Measurements from ENCODE around the gene GRID2. TPM values are rescaled to one million over a fixed set of nuclear protein-coding genes. Genes with fewer than 3 reads are reported as not detected.

The GRID2 gene
- total RNA-seq, 1 experiment from 2014 or later, result not detected

GRCh38 chr4:92629302-92629701 lies 325.5 kb downstream of the GRID2 start:
- no peak for DNase-seq (ENCODE audit: unreplicated experiment)
- TF ChIP-seq CTCF (IDR thresholded peaks at IDR 0.05; ENCODE audit: unreplicated experiment), result no peak
- Mint-ChIP-seq H3K4me3 (ENCODE audit: unreplicated experiment) (no peak overlapping the region), H3K9me3 (ENCODE audit: unreplicated experiment) (peaks cover 14% of the 10 kb centered on the region), H3K36me3 (ENCODE audit: insufficient read depth, unreplicated experiment) (no peaks in the 10 kb centered on the region), H3K27me3 (ENCODE audit: insufficient read depth, unreplicated experiment) (no peaks in the 10 kb centered on the region), H3K4me1 (ENCODE audit: insufficient read depth, unreplicated experiment) (no peaks in the 10 kb centered on the region), H3K27ac (ENCODE audit: low read depth, unreplicated experiment) (no peak overlapping the region)
- ChIA-PET POLR2A (interaction anchor here (0.8 kb wide), 1 partner anchor 9 kb away, joined by 3 read pairs; no protein-coding TSS in a partner anchor), CTCF (interaction anchor here (0.6 kb wide), 1 partner anchor 13 kb away, joined by 5 read pairs; no protein-coding TSS in a partner anchor)
- BruUV-seq (replicated peaks), result no TSS peak
- intact Hi-C loops (cut with micrococcal nuclease), result no loop called here

- BruUV-seq (replicated peaks), result no TSS peak
- no peaks in the 10 kb centered on the region for H3K27me3 Mint-ChIP-seq (ENCODE audit: insufficient read depth, unreplicated experiment)
- ChIA-PET POLR2A (no interaction called here), CTCF (no interaction called here)
- H3K4me1 Mint-ChIP-seq (ENCODE audit: insufficient read depth, unreplicated experiment), result peaks cover 6% of the 10 kb centered on the region
- no peak overlapping the region for H3K4me3 Mint-ChIP-seq (ENCODE audit: unreplicated experiment)
- H3K36me3 Mint-ChIP-seq (ENCODE audit: insufficient read depth, unreplicated experiment), result no peaks in the 10 kb centered on the region
- no peak for DNase-seq (ENCODE audit: unreplicated experiment)
- no peak overlapping the region for H3K27ac Mint-ChIP-seq (ENCODE audit: low read depth, unreplicated experiment)
- intact Hi-C loops (cut with micrococcal nuclease), result no loop called here
- no peak for TF ChIP-seq CTCF (IDR thresholded peaks at IDR 0.05; ENCODE audit: unreplicated experiment)
- H3K9me3 Mint-ChIP-seq (ENCODE audit: unreplicated experiment), result no peaks in the 10 kb centered on the region
These were observed 331.1 kb downstream of the GRID2 start for GRCh38 chr4:92634882-92635281.

DNA sequence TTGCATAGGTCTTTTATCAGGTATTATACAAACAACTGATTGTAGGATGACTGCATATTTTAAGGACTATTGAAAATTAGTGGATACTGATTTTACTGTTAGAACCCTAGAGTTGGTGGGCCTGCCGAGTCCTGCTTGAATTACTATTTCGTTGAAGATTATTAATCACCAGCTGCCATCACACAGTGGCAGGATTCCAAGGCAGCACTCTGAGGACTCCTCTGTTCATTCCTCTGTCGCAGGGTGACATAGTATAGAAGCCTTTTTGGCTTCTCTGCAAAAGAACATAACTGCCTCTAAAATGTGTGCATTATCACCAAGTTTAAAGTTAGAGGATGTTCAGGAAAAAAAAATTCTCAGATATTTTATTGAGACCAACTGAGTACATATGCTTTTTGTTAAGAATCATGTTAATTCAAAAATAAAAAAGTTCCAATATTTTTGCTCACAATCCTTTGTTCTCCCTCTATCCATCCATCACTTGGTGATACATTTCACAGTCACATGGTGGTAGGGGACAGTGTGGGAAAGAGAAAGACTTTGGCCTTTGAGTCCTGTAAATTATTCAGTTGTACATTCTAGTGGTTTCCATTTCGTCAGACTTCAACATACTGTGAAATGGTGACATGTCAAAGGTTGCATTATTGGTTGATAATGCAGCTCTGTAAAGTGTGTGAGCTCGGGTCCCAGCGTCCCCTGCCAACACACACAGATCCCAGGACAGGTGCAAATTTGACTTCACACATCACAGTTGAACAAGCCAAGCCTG lies 332.5 kb downstream of the GRID2 start:
- ChIA-PET POLR2A (no interaction called here), CTCF (interaction anchor here (1.5 kb wide), 1 partner anchor 16 kb away, joined by 4 read pairs; no protein-coding TSS in a partner anchor)
- Mint-ChIP-seq H3K27me3 (ENCODE audit: insufficient read depth, unreplicated experiment) (no peaks in the 10 kb centered on the region), H3K4me3 (ENCODE audit: unreplicated experiment) (no peak overlapping the region), H3K9me3 (ENCODE audit: unreplicated experiment) (no peaks in the 10 kb centered on the region), H3K4me1 (ENCODE audit: insufficient read depth, unreplicated experiment) (peaks cover 6% of the 10 kb centered on the region), H3K36me3 (ENCODE audit: insufficient read depth, unreplicated experiment) (no peaks in the 10 kb centered on the region), H3K27ac (ENCODE audit: low read depth, unreplicated experiment) (no peak overlapping the region)
- no peak for DNase-seq (ENCODE audit: unreplicated experiment)
- no peak for TF ChIP-seq CTCF (IDR thresholded peaks at IDR 0.05; ENCODE audit: unreplicated experiment)
- no TSS peak for BruUV-seq (replicated peaks)
- intact Hi-C loops (cut with micrococcal nuclease), result no loop called here

DNA sequence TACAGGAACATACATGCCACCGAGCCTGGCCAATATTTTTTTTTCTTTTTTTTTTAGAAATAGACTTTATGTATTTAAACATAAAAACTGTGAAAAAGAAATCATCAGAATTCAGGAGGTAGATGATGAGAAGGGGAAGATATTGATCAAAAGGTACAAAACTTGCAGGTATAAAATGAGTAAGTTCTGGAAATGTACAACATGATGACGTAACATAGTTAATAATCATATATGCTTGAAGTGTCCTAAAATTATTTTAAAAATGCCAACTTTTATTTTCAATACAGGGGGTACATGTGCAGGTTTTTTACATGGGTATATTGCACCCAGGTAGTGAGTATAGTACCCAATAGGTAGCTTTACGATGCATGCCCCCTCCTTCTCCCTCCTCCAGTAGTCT lies 337.6 kb downstream of the GRID2 start:
- intact Hi-C loops (cut with micrococcal nuclease), result no loop called here

More for the DNA sequence above, 337.6 kb downstream of the GRID2 start:
- H3K27ac Mint-ChIP-seq (ENCODE audit: low read depth, unreplicated experiment), result no peak overlapping the region
- ChIA-PET POLR2A (no interaction called here), CTCF (no interaction called here)
- no peaks in the 10 kb centered on the region for H3K4me1 Mint-ChIP-seq (ENCODE audit: insufficient read depth, unreplicated experiment)
- no peak for TF ChIP-seq CTCF (IDR thresholded peaks at IDR 0.05; ENCODE audit: unreplicated experiment)
- no peaks in the 10 kb centered on the region for H3K27me3 Mint-ChIP-seq (ENCODE audit: insufficient read depth, unreplicated experiment)
- no peaks in the 10 kb centered on the region for H3K36me3 Mint-ChIP-seq (ENCODE audit: insufficient read depth, unreplicated experiment)
- DNase-seq (ENCODE audit: unreplicated experiment), result no peak
- peaks cover 7% of the 10 kb centered on the region for H3K9me3 Mint-ChIP-seq (ENCODE audit: unreplicated experiment)
- H3K4me3 Mint-ChIP-seq (ENCODE audit: unreplicated experiment), result no peak overlapping the region
- no TSS peak for BruUV-seq (replicated peaks)

All from MCF 10A (cell line).